Thoracic aorta (tissue), 2 donors: ENCODE data around the gene ZFPM1. TPM values are rescaled to one million over a fixed set of nuclear protein-coding genes. Genes with fewer than 3 reads are reported as not detected.

Source experiments
- ATAC-seq: fragments of 150-250 bp; one replicate; pipeline ENCODE4 v1.8.0; 2017; ENCODE audit warnings: low read depth; ENCODE audit not compliant: insufficient number of reproducible peaks, low FRiP score
- DNase-seq: peaks from one replicate; pipeline ENCODE4 v3.0.0-alpha.2; 2020; ENCODE audit warnings: low spot score
- H3K27ac ChIP-seq, 2 donors: fragments of 200-600 bp; sonication (generic); 1 replicate in 1 of 2; 2 replicates in 1 of 2; pipeline ENCODE4 v1.5.1; 2016; ENCODE audit warnings: mild to moderate bottlenecking in 2 of 2, moderate library complexity in 2 of 2
- H3K27me3 ChIP-seq: fragments of 200-600 bp; sonication (generic); replicated peaks from 2 replicates; pipeline ENCODE4 v1.6.0; 2016; ENCODE audit warnings: mild to moderate bottlenecking; ENCODE audit not compliant: insufficient read depth
- H3K36me3 ChIP-seq: fragments of 200-600 bp; sonication (generic); one replicate; pipeline ENCODE4 v1.5.1; 2016
- H3K4me1 ChIP-seq, 2 donors: fragments of 200-600 bp; sonication (generic); 1 replicate in 1 of 2; 2 replicates in 1 of 2; pipeline versions ENCODE4 v1.5.1 to v1.6.0; 2016; ENCODE audit warnings: low read depth in 2 of 2, mild to moderate bottlenecking in 1 of 2; ENCODE audit not compliant: control insufficient read depth in 1 of 2
- H3K4me3 ChIP-seq: fragments of 200-600 bp; sonication (generic); 2 replicates; pipeline ENCODE4 v1.5.1; 2016; ENCODE audit warnings: mild to moderate bottlenecking
- H3K9me3 ChIP-seq: fragments of 200-600 bp; sonication (generic); 2 replicates; pipeline ENCODE4 v1.5.1; 2016
- CTCF ChIP-seq: fragments of 200-600 bp; sonication (generic); IDR thresholded peaks from one replicate; pipeline ENCODE4 v1.5.1; 2019; ENCODE audit warnings: antibody characterized with exemption
- total RNA-seq, 2 donors: library from RNA; depleted of rRNA; stranded (reverse); fragments of >200 nt; gene quantifications; one replicate each; pipeline versions ENCODE4 v1.1.0 to v1.2.3, GENCODE V29; 2016

ZFPM1 gene
- total RNA-seq, 2 donors from 2014 or later = 1.8 to 2.5 TPM

- Histone ChIP-seq H3K9me3 (no peaks in the 10 kb centered on the region), H3K27me3 (no peaks in the 10 kb centered on the region), H3K27ac (no peak overlapping the region), H3K4me3 (no peak overlapping the region), H3K4me1 (no peaks in the 10 kb centered on the region), H3K36me3 (no peaks in the 10 kb centered on the region)
- DNase-seq = no peak
- ATAC-seq = no peak
- no peak for TF ChIP-seq CTCF
Observed at GRCh38 chr16:88519240-88519639, 66.2 kb downstream of the ZFPM1 start.

DNA sequence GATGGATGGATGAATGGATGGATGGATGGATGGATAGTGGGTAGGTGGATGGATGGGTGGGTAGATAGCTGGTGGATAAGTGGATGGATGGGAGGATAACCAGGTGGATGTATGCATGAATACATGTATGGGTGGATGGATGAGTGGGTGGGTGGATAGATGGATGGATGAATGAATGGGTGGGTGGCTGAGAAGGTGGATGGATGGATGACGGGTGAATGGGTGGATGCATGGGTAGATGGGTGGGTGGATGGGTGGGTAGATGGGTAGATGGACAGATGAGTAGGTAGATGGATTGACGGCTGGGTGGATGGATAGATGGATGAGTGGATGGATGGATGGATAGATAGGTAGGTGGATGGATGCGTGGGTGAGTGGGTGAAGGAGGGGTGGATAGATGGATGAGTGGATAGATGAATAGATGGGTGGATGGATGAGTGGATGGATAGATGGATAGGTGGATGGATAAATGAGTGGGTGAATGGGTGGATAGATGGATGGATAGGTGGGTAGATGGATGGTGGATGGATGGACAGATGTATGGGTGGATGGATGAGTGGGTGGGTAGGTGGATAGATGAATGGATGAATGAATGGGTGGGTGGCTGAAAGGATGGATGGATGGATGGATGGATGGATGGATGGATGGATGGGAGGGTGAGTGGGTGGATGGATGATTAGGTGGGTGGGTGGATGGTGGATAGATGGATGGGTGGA lies 67.0 kb downstream of the ZFPM1 start:
- Histone ChIP-seq H3K4me3 (no peak overlapping the region), H3K27me3 (no peaks in the 10 kb centered on the region), H3K4me1 (no peaks in the 10 kb centered on the region), H3K9me3 (no peaks in the 10 kb centered on the region), H3K27ac (no peak overlapping the region), H3K36me3 (no peaks in the 10 kb centered on the region)
- TF ChIP-seq CTCF = no peak
- ATAC-seq = no peak
- no peak for DNase-seq

DNA sequence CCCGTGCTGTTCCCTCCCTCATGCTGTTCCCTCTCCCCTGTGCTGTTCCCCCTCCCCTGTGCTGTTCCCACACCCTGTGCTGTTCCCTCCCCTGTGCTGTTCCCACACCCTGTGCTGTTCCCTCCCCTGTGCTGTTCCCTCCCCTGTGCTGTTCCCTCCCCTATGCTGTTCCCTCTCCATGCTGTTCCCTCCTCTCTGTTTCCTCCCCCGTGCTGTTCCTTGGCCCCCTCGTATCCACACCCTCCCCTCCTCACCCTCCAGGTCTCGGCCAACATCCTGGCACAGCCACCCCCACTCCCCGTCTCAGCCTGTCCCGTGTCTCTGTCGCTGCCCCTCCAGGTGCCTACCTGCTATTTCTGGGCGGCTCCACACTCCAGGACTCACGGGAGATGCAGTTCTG lies 68.6 kb downstream of the ZFPM1 start:
- no peaks in the 10 kb centered on the region for H3K9me3 ChIP-seq
- H3K4me3 ChIP-seq = no peak overlapping the region
- no peak overlapping the region for H3K27ac ChIP-seq
- no peaks in the 10 kb centered on the region for H3K27me3 ChIP-seq
- DNase-seq (no peak), ATAC-seq (no peak)
- no peaks in the 10 kb centered on the region for H3K36me3 ChIP-seq
- no peak for TF ChIP-seq CTCF
- H3K4me1 ChIP-seq = no peaks in the 10 kb centered on the region

DNA sequence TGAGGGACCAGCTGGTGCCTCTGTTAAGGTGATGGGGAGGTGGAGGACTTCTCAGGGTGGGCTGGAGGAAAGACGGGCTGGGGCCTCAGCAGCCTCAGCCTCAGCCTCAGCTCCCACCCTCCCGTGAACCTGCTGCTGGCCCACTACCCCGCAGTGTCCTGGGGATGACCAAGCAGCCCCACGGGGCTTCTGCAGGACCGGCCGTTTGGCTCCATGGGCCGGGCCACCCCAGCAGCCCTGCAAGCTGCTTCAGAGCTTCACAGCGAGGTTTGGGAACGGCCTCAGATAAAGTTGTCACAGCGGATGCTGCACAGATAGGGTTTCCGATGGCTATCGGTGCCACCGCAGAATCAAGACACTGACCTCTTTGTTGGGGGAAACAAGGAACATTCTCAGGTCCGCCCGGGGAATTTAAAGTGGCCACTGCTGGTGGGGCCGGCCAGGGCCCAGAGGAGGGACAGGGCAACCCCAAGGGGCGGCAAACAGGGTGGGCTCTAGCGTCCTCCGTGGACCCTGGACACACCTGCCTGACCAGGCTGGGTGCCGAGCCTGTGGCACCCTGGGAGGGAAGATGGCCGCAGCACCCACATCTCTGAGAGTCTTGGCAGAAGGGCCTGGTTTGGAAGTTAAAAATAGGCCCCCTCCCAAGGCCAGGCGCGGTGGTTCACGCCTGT lies 69.3 kb downstream of the ZFPM1 start:
- no peak overlapping the region for H3K4me3 ChIP-seq
- no peaks in the 10 kb centered on the region for H3K4me1 ChIP-seq
- no peak for TF ChIP-seq CTCF
- no peaks in the 10 kb centered on the region for H3K9me3 ChIP-seq
- DNase-seq (no peak), ATAC-seq (no peak)
- no peaks in the 10 kb centered on the region for H3K27me3 ChIP-seq
- no peaks in the 10 kb centered on the region for H3K36me3 ChIP-seq
- no peak overlapping the region for H3K27ac ChIP-seq

GRCh38 chr16:88523309-88524161 lies 70.5 kb downstream of the ZFPM1 start:
- Histone ChIP-seq H3K27me3 (no peaks in the 10 kb centered on the region), H3K4me1 (no peaks in the 10 kb centered on the region)
- TF ChIP-seq CTCF = no peak

More at GRCh38 chr16:88523309-88524161, 70.5 kb downstream of the ZFPM1 start:
- H3K4me3 ChIP-seq = no peak overlapping the region
- no peaks in the 10 kb centered on the region for H3K9me3 ChIP-seq
- no peak overlapping the region for H3K27ac ChIP-seq
- ATAC-seq (no peak), DNase-seq (no peak)
- H3K36me3 ChIP-seq = no peaks in the 10 kb centered on the region
